DND-41 (cell line): ENCODE data around the gene GRK3.
"Not testable (repeated sequence)": the region's sequence is repeated elsewhere in the genome, so short reads cannot be mapped to it uniquely, and the experiment has no call there.

Experiments used
- ATAC-seq: fragments of 200-7000 bp; cut with Tn5 transposase; 3 replicates; pipeline ENCODE4 v1.9.1; 2021; ENCODE audit warnings: low read depth; ENCODE audit not compliant: insufficient read depth
- DNase-seq: peaks from one replicate; pipeline ENCODE4 v3.0.0-alpha.2; 2020
- H2AFZ ChIP-seq: 2 replicates; pipeline ENCODE4 v1.6.0; 2012; ENCODE audit warnings: low read depth, low read length
- H3K27ac ChIP-seq: 2 replicates; pipeline ENCODE4 v1.5.1; 2012; ENCODE audit warnings: low read length, inconsistent platforms
- H3K27me3 ChIP-seq: fragments of 200-600 bp; sonication (generic); 2 replicates; pipeline ENCODE4 v1.6.0; 2012; ENCODE audit warnings: low read length, mild to moderate bottlenecking, inconsistent platforms; ENCODE audit not compliant: insufficient read depth, poor library complexity
- H3K36me3 ChIP-seq: 2 replicates; pipeline ENCODE4 v1.5.1; 2012; ENCODE audit warnings: low read length, inconsistent platforms; ENCODE audit not compliant: insufficient read depth
- H3K4me1 ChIP-seq: 2 replicates; pipeline ENCODE4 v1.5.1; 2012; ENCODE audit warnings: mild to moderate bottlenecking, low read length; ENCODE audit not compliant: insufficient read depth
- H3K4me2 ChIP-seq: 2 replicates; pipeline ENCODE4 v1.6.0; 2012; ENCODE audit warnings: mild to moderate bottlenecking, moderate library complexity, low read length, inconsistent platforms; ENCODE audit not compliant: insufficient read depth
- H3K4me3 ChIP-seq, 2 experiments: fragments of 200-600 bp in 1 of 2; shearing (Covaris generic) in 1 of 2; 2 replicates each; pipeline ENCODE4 v1.5.1; 2012 to 2016; ENCODE audit warnings: inconsistent platforms in 2 of 2, low read length in 2 of 2, mild to moderate bottlenecking in 2 of 2, low read depth in 1 of 2, moderate library complexity in 1 of 2
- H3K79me2 ChIP-seq: 2 replicates; pipeline ENCODE4 v1.6.0; 2012; ENCODE audit warnings: low read length, inconsistent platforms; ENCODE audit not compliant: insufficient read depth
- H3K9ac ChIP-seq: 2 replicates; pipeline ENCODE4 v1.6.0; 2012; ENCODE audit warnings: low read depth, mild to moderate bottlenecking, inconsistent platforms, low read length, moderate library complexity
- H3K9me3 ChIP-seq: 2 replicates; pipeline ENCODE4 v1.5.1; 2012; ENCODE audit warnings: low read length, moderate library complexity, mild to moderate bottlenecking, inconsistent platforms; ENCODE audit not compliant: insufficient read depth, severe bottlenecking
- H4K20me1 ChIP-seq: 2 replicates; pipeline ENCODE4 v1.6.0; 2012; ENCODE audit warnings: low read length; ENCODE audit not compliant: insufficient read depth
- CTCF ChIP-seq: IDR thresholded peaks from 2 replicates; pipeline ENCODE4 v1.5.1; 2012; ENCODE audit warnings: borderline replicate concordance, low read length, moderate library complexity, mild to moderate bottlenecking; ENCODE audit not compliant: poor library complexity, severe bottlenecking; ENCODE audit errors: extremely low read depth
- EZH2 ChIP-seq: IDR thresholded peaks from 3 replicates; pipeline ENCODE4 v1.6.1; 2012; ENCODE audit warnings: borderline replicate concordance, low read depth, mild to moderate bottlenecking, moderate library complexity, low read length, inconsistent platforms; ENCODE audit not compliant: severe bottlenecking

Gene GRK3

GRCh38 chr22:25614791-25615190 is 50.3 kb downstream of the GRK3 start:
- not testable (repeated sequence) for H3K27me3 ChIP-seq, H3K36me3 ChIP-seq, H2AFZ ChIP-seq, DNase-seq, H3K79me2 ChIP-seq, H4K20me1 ChIP-seq, H3K9me3 ChIP-seq, H3K4me2 ChIP-seq, H3K27ac ChIP-seq, H3K4me1 ChIP-seq, H3K9ac ChIP-seq, ATAC-seq, H3K4me3 ChIP-seq

- Histone ChIP-seq H3K27me3 (no peaks in the 10 kb centered on the region), H4K20me1 (no peaks in the 10 kb centered on the region), H3K36me3 (no peaks in the 10 kb centered on the region), H3K4me3 (no peak overlapping the region), H3K79me2 (no peaks in the 10 kb centered on the region), H3K4me1 (no peaks in the 10 kb centered on the region), H3K9ac (no peak overlapping the region), H3K27ac (no peak overlapping the region), H3K9me3 (no peaks in the 10 kb centered on the region), H3K4me2 (no peak overlapping the region), H2AFZ (no peak overlapping the region)
- ATAC-seq (no peak), DNase-seq (no peak)
- no peak for TF ChIP-seq EZH2
- TF ChIP-seq CTCF, result no peak
These were observed 57.5 kb downstream of the GRK3 start for GRCh38 chr22:25621986-25622385.

- no peak overlapping the region for H3K4me2 ChIP-seq
- H3K4me1 ChIP-seq, result no peaks in the 10 kb centered on the region
- no peak overlapping the region for H3K9ac ChIP-seq
- H3K4me3 ChIP-seq, result no peak overlapping the region
- TF ChIP-seq CTCF (no peak), EZH2 (no peak)
- H3K79me2 ChIP-seq, result no peaks in the 10 kb centered on the region
- H3K9me3 ChIP-seq, result no peaks in the 10 kb centered on the region
- H3K27ac ChIP-seq, result no peak overlapping the region
- DNase-seq (no peak), ATAC-seq (no peak)
- no peaks in the 10 kb centered on the region for H4K20me1 ChIP-seq
- H3K36me3 ChIP-seq, result no peaks in the 10 kb centered on the region
- no peaks in the 10 kb centered on the region for H3K27me3 ChIP-seq
- H2AFZ ChIP-seq, result no peak overlapping the region
These were observed 58.8 kb downstream of the GRK3 start for GRCh38 chr22:25623310-25623734.

- no peaks in the 10 kb centered on the region for H3K27me3 ChIP-seq
- H3K9me3 ChIP-seq, result no peaks in the 10 kb centered on the region
- H2AFZ ChIP-seq, result no peak overlapping the region
- H3K9ac ChIP-seq, result no peak overlapping the region
- ATAC-seq (no peak), DNase-seq (no peak)
- no peak overlapping the region for H3K27ac ChIP-seq
- TF ChIP-seq CTCF (no peak), EZH2 (no peak)
- no peaks in the 10 kb centered on the region for H3K4me1 ChIP-seq
- no peaks in the 10 kb centered on the region for H4K20me1 ChIP-seq
- no peak overlapping the region for H3K4me2 ChIP-seq
- H3K36me3 ChIP-seq, result no peaks in the 10 kb centered on the region
- H3K4me3 ChIP-seq, result no peak overlapping the region
- H3K79me2 ChIP-seq, result no peaks in the 10 kb centered on the region
These were observed 59.4 kb downstream of the GRK3 start for GRCh38 chr22:25623851-25624250.
